ENCODE measurements around the gene TDRD12. TPM values are rescaled to one million over a fixed set of nuclear protein-coding genes. Genes with fewer than 3 reads are reported as not detected.
"Not testable (repeated sequence)": the region's sequence is repeated elsewhere in the genome, so short reads cannot be mapped to it uniquely, and the experiment has no call there.

TDRD12 gene
- total RNA-seq, 2 experiments from 2014 or later = 0.14 to 0.22 TPM

DNA sequence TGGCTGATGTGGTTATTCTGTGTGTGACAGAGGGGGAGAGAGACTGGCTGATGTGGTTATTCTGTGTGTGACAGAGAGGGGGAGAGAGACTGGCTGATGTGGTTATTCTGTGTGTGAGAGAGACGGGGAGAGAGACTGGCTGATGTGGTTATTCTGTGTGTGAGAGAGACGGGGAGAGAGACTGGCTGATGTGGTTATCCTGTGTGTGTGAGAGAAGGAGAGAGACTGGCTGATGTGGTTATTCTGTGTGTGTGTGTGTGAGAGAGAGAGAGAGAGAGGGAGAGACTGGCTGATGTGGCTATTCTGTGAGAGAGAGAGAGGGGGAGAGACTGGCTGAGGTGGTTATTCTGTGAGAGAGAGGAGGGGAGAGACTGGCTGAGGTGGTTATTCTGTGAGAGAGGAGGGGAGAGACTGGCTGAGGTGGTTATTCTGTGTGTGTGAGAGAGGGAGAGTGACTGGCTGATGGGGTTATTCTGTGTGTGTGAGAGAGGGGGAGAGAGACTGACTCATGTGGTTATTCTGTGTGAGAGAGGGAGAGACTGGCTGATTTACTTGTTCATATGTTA, 27.1 kb downstream of the TDRD12 start:
- intact Hi-C loops (cut with DNase I, micrococcal nuclease) = loop anchor here (1.0 to 10.0 kb wide), 4 partner anchors 46 to 166 kb away; partner anchors contain the start of genes NUDT19 (in 1 of the 2) and PDCD5 (in 1 of the 2)
- H3K9me3 Mint-ChIP-seq; H3K36me3 Mint-ChIP-seq (ENCODE audit: low read depth); H3K27ac ChIP-seq (ENCODE audit: low read depth in 1 of 2, low read length in 2 of 2); H3K4me3 Mint-ChIP-seq; CTCF ChIA-PET; H3K9me3 ChIP-seq (ENCODE audit: control insufficient read depth in 1 of 2, insufficient read depth in 1 of 2, low read length in 2 of 2); H3K27me3 ChIP-seq (ENCODE audit: control insufficient read depth in 1 of 2, insufficient read depth in 2 of 2, low read length in 2 of 2); POLR2A ChIA-PET; H3K27ac Mint-ChIP-seq; H3K4me3 ChIP-seq (ENCODE audit: low read length); H3K36me3 ChIP-seq (ENCODE audit: insufficient read depth, low read length): not testable (repeated sequence)
- peaks cover 28% of the 10 kb centered on the region for H3K4me1 ChIP-seq (ENCODE audit: insufficient read depth, low read length)
- Mint-ChIP-seq H3K4me1 (ENCODE audit: low read depth) (peaks cover 16% of the 10 kb centered on the region), H3K27me3 (peaks cover 17% of the 10 kb centered on the region)
- DNase-seq = peak in 9 of 14 experiments; percentile 12 to 88 (median 33)
- peak; percentile 83 for ATAC-seq (ENCODE audit: poor library complexity)

DNA sequence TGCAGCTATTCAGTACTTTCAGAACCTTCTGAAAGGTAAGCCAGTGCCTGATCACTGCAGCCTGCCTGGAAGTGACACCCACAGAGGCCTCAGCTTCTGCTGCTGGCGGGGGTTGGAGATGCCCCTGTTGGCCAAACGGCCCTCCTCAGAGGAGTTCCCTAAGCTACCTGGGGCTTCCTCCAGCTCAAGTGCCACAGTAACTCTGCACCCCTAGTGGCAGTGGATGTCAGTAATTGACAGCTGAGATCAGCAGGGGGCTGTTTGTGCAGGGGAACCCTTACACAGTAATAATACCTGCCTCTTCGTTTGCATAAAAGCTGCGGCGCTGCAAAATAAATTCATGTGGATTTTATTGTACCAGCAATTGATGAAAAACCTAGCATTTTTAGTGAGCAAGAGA, 28.9 kb downstream of the TDRD12 start:
- no peaks in the 10 kb centered on the region for H3K9me3 Mint-ChIP-seq
- peaks cover 16% of the 10 kb centered on the region for H3K4me1 Mint-ChIP-seq (ENCODE audit: low read depth)
- H3K4me3 Mint-ChIP-seq = no peak overlapping the region
- intact Hi-C loops (cut with DNase I, micrococcal nuclease) = loop anchor here (5.0 to 10.0 kb wide), 2 partner anchors 44 to 54 kb away; partner anchors contain the start of gene NUDT19 (in 1 of the 2)
- Histone ChIP-seq H3K27ac (ENCODE audit: low read depth in 1 of 2, low read length in 2 of 2) (no peak overlapping the region), H3K4me3 (ENCODE audit: low read length) (no peak overlapping the region), H3K4me1 (ENCODE audit: insufficient read depth, low read length) (peaks cover 28% of the 10 kb centered on the region), H3K27me3 (ENCODE audit: control insufficient read depth in 1 of 2, insufficient read depth in 2 of 2, low read length in 2 of 2) (peaks cover 3 to 5% of the 10 kb centered on the region in 2 experiments), H3K9me3 (ENCODE audit: control insufficient read depth in 1 of 2, insufficient read depth in 1 of 2, low read length in 2 of 2) (peaks cover 0 to 8% of the 10 kb centered on the region in 2 experiments), H3K36me3 (ENCODE audit: insufficient read depth, low read length) (no peaks in the 10 kb centered on the region)
- CTCF ChIA-PET = interaction anchor here (0.5 kb wide), 1 partner anchor 15 kb away, joined by 3 read pairs; no protein-coding TSS in a partner anchor
- TF ChIP-seq, protein P1, sequence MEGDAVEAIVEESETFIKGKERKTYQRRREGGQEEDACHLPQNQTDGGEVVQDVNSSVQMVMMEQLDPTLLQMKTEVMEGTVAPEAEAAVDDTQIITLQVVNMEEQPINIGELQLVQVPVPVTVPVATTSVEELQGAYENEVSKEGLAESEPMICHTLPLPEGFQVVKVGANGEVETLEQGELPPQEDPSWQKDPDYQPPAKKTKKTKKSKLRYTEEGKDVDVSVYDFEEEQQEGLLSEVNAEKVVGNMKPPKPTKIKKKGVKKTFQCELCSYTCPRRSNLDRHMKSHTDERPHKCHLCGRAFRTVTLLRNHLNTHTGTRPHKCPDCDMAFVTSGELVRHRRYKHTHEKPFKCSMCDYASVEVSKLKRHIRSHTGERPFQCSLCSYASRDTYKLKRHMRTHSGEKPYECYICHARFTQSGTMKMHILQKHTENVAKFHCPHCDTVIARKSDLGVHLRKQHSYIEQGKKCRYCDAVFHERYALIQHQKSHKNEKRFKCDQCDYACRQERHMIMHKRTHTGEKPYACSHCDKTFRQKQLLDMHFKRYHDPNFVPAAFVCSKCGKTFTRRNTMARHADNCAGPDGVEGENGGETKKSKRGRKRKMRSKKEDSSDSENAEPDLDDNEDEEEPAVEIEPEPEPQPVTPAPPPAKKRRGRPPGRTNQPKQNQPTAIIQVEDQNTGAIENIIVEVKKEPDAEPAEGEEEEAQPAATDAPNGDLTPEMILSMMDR (IDR thresholded peaks at IDR 0.05) = peak; percentile 16
- H3K36me3 Mint-ChIP-seq (ENCODE audit: low read depth) = no peaks in the 10 kb centered on the region
- peak in 9 of 14 experiments; percentile 8 to 55 (median 17) for DNase-seq
- POLR2A ChIA-PET = interaction anchor here (1.0 to 2.1 kb wide), 3 partner anchors 45 to 73 kb away, joined by 3 to 8 read pairs (median 8); partner anchors contain the start of genes ANKRD27, NUDT19 and RGS9BP
- peak; percentile 18 for ATAC-seq (ENCODE audit: poor library complexity)
- peak overlapping the region; percentile 16 for H3K27ac Mint-ChIP-seq
- H3K27me3 Mint-ChIP-seq = peaks cover 20% of the 10 kb centered on the region

DNA sequence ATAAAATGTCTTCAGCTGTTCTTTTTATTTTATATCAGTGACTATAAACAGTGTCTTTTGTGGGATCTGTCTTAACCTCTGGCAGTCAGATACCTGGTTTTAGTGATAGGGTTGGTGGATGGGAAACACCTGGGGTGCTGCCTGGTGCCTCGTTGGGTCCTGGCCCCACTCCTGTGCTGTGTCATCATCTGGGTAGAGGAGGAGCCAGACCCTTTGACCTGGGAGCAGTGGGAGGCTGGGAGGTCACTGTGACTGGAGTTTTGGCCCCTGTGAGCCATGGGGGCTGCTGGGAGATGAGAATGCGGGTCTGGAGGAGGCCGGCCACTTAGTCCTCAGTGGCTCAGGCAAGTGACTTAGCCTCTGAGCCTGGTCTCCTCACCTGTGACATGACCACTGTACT, 29.4 kb downstream of the TDRD12 start:
- CTCF ChIA-PET = interaction anchor here (0.5 kb wide), 1 partner anchor 16 kb away, joined by 3 read pairs; no protein-coding TSS in a partner anchor
- Mint-ChIP-seq H3K36me3 (ENCODE audit: low read depth) (no peaks in the 10 kb centered on the region), H3K27ac (no peak overlapping the region), H3K27me3 (peaks cover 24% of the 10 kb centered on the region), H3K4me3 (no peak overlapping the region), H3K4me1 (ENCODE audit: low read depth) (peaks cover 16% of the 10 kb centered on the region), H3K9me3 (no peaks in the 10 kb centered on the region)
- Histone ChIP-seq H3K4me1 (ENCODE audit: insufficient read depth, low read length) (peaks cover 26% of the 10 kb centered on the region), H3K9me3 (ENCODE audit: control insufficient read depth in 1 of 2, insufficient read depth in 1 of 2, low read length in 2 of 2) (peaks cover 0 to 8% of the 10 kb centered on the region in 2 experiments), H3K27ac (ENCODE audit: low read depth in 1 of 2, low read length in 2 of 2) (no peak overlapping the region), H3K4me3 (ENCODE audit: low read length) (no peak overlapping the region), H3K27me3 (ENCODE audit: control insufficient read depth in 1 of 2, insufficient read depth in 2 of 2, low read length in 2 of 2) (peaks cover 3 to 5% of the 10 kb centered on the region in 2 experiments), H3K36me3 (ENCODE audit: insufficient read depth, low read length) (no peaks in the 10 kb centered on the region)
- DNase-seq = no peak
- no peak for ATAC-seq (ENCODE audit: poor library complexity)
- TF ChIP-seq, protein P1 (IDR thresholded peaks at IDR 0.05) = no peak
- POLR2A ChIA-PET = interaction anchor here (1.0 to 2.1 kb wide), 2 partner anchors 58 to 74 kb away, joined by 3 to 8 read pairs; partner anchors contain the start of genes ANKRD27, NUDT19 and RGS9BP
- intact Hi-C loops (cut with DNase I, micrococcal nuclease) = loop anchor here (5.0 to 10.0 kb wide), 2 partner anchors 43 to 54 kb away; partner anchors contain the start of gene NUDT19 (in 1 of the 2)
